ENCODE results near the gene CCT8L2. TPM values are rescaled to one million over a fixed set of nuclear protein-coding genes. Genes with fewer than 3 reads are reported as not detected.
A peak's percentile ranks its signal among the peaks of the same experiment; 100 is the strongest.
"Not testable (repeated sequence)": the region's sequence is repeated elsewhere in the genome, so short reads cannot be mapped to it uniquely, and the experiment has no call there.

The CCT8L2 gene
- total and polyA plus RNA-seq, 2 donors (not counting 3 experiments of a cell fraction or from before 2014, with no cell fraction given): not detected

DNA sequence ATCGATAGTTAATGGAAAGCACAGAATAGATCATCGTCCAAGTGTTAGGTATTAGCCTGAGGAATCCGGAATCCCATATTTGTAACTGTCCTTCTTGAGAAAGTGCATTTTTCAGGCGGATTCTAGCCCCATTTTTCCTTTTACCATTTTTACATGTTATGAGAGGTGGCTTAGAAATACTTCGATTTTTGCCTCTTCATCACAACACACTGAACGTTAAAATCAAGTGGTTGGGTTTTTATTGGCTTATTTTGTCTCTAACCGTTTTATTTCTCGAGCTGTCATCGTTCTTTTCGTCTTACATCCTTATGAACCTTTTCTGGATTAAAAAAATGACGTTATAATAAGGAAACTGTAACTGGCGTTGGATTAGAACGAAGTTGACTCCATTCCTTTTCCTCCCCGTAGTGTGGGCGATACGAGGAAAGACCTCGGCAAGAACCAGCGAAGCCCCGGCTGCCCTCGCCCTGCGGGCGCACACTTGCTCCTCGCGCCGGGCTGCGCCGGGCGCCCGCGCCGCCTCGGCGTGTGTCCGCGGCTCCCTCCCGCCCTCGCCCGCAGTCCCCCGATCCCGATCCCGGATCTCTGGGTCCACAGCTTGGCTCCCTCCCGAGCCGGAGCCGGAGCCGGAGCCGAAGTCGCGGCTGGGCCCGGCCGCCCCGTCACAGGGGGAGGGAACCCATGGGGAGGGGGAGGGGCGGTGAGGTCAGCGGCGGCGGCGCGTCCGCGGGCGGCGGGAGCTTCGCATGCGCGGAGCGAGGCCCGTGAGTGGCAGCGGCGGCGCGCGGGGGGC, 8.2 kb upstream of the CCT8L2 start:
- H2AFZ ChIP-seq (ENCODE audit: low read depth, low read length); H3K4me3 ChIP-seq (replicated peaks in 1 of 3; ENCODE audit: insufficient read depth in 1 of 3, low read depth in 1 of 3, low read length in 3 of 3); H3K27me3 ChIP-seq (ENCODE audit: control insufficient read depth in 2 of 2, insufficient read depth in 2 of 2, low read length in 2 of 2); H3K79me2 ChIP-seq (ENCODE audit: control insufficient read depth, insufficient read depth, low read length); H3K4me2 ChIP-seq (ENCODE audit: insufficient read depth, low read length); POLR2A ChIA-PET; H3K27ac ChIP-seq (ENCODE audit: insufficient read depth, low read depth, low read length); H3K9me3 ChIP-seq (replicated peaks; ENCODE audit: control insufficient read depth, insufficient read depth, low read length); BruUV-seq (replicated peaks); intact Hi-C loops (cut with micrococcal nuclease); H4K20me1 ChIP-seq (replicated peaks; ENCODE audit: control insufficient read depth, extremely low read depth, insufficient read depth, low read length); H3K9ac ChIP-seq (replicated peaks; ENCODE audit: extremely low read depth, insufficient read depth, low read length); H3K9me1 ChIP-seq (replicated peaks; ENCODE audit: control insufficient read depth, extremely low read depth, insufficient read depth, low read length); CTCF ChIA-PET; H3K36me3 ChIP-seq (ENCODE audit: control insufficient read depth in 2 of 2, extremely low read depth in 1 of 2, insufficient read depth in 2 of 2, low read length in 2 of 2); H3K4me1 ChIP-seq (ENCODE audit: control insufficient read depth, extremely low read depth, insufficient read depth, low read length); dilution Hi-C loops (cut with MboI; ENCODE audit: extremely low pct_ligation_motif_present, low sequenced_read_pairs): not testable (repeated sequence)
- DNase-seq (ENCODE audit: low read depth, low spot score) (peak; percentile 55), FAIRE-seq (peak; percentile 67)
- TF ChIP-seq EZH2 (IDR thresholded peaks at IDR 0.05; ENCODE audit: borderline replicate concordance, low read depth, low read length, severe bottlenecking): peak; percentile 34

DNA sequence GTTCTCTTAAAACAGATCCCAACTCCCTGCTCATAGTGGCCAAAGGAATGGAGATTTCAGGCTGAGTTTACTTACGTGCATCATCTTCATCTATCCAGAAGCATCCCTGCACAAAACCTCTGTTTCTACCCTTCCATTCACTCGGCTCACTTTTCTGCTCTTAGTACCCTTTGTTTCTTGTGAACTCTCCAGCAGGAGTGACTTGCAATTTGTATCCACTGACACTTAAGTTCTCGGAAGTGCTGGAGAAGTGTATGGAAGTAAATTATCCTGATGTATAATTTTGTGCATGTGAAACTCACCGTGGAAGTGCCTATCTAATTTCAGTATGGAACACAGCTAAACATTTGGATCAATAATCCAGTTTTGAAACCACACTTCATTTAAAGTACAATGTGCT, 7.0 kb upstream of the CCT8L2 start:
- BruUV-seq (replicated peaks); H3K27ac ChIP-seq (ENCODE audit: insufficient read depth, low read depth, low read length); CTCF ChIA-PET; intact Hi-C loops (cut with micrococcal nuclease); H2AFZ ChIP-seq (ENCODE audit: low read depth, low read length); H3K9me3 ChIP-seq (replicated peaks; ENCODE audit: control insufficient read depth, insufficient read depth, low read length); POLR2A ChIA-PET; H3K4me1 ChIP-seq (ENCODE audit: control insufficient read depth, extremely low read depth, insufficient read depth, low read length); H3K79me2 ChIP-seq (ENCODE audit: control insufficient read depth, insufficient read depth, low read length); H3K4me3 ChIP-seq (replicated peaks in 1 of 3; ENCODE audit: insufficient read depth in 1 of 3, low read depth in 1 of 3, low read length in 3 of 3); H3K36me3 ChIP-seq (ENCODE audit: control insufficient read depth in 2 of 2, extremely low read depth in 1 of 2, insufficient read depth in 2 of 2, low read length in 2 of 2); H4K20me1 ChIP-seq (replicated peaks; ENCODE audit: control insufficient read depth, extremely low read depth, insufficient read depth, low read length); dilution Hi-C loops (cut with MboI; ENCODE audit: extremely low pct_ligation_motif_present, low sequenced_read_pairs); H3K27me3 ChIP-seq (ENCODE audit: control insufficient read depth in 2 of 2, insufficient read depth in 2 of 2, low read length in 2 of 2); FAIRE-seq; DNase-seq (ENCODE audit: low read depth, low spot score); H3K9me1 ChIP-seq (replicated peaks; ENCODE audit: control insufficient read depth, extremely low read depth, insufficient read depth, low read length); H3K9ac ChIP-seq (replicated peaks; ENCODE audit: extremely low read depth, insufficient read depth, low read length); H3K4me2 ChIP-seq (ENCODE audit: insufficient read depth, low read length): not testable (repeated sequence)

DNA sequence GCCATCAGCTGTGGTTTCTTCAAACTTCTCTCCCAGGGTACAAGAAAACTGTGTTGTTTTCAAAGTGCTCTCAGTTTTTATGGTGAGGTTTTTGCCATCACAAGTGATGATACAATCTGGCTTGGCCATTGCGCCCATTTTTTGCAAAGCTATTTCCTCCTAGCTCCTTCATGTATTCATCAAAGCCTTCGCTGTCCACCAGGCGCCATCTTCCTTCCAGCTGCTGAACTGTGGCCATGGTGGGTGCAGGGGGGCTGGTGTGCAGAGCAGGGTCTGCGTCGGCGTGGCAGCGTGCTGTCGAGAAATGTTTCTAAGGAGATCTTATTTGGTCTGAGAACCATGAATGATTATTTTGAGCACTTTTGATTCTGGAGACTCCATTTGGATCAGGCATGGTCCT, 2.6 kb upstream of the CCT8L2 start:
- CTCF ChIA-PET; dilution Hi-C loops (cut with MboI; ENCODE audit: extremely low pct_ligation_motif_present, low sequenced_read_pairs); H3K9me1 ChIP-seq (replicated peaks; ENCODE audit: control insufficient read depth, extremely low read depth, insufficient read depth, low read length); H3K9ac ChIP-seq (replicated peaks; ENCODE audit: extremely low read depth, insufficient read depth, low read length); H3K27ac ChIP-seq (ENCODE audit: insufficient read depth, low read depth, low read length); DNase-seq (ENCODE audit: low read depth, low spot score); BruUV-seq (replicated peaks); H3K27me3 ChIP-seq (ENCODE audit: control insufficient read depth in 2 of 2, insufficient read depth in 2 of 2, low read length in 2 of 2); H3K4me1 ChIP-seq (ENCODE audit: control insufficient read depth, extremely low read depth, insufficient read depth, low read length); H3K4me2 ChIP-seq (ENCODE audit: insufficient read depth, low read length); H3K9me3 ChIP-seq (replicated peaks; ENCODE audit: control insufficient read depth, insufficient read depth, low read length); H3K36me3 ChIP-seq (ENCODE audit: control insufficient read depth in 2 of 2, extremely low read depth in 1 of 2, insufficient read depth in 2 of 2, low read length in 2 of 2); POLR2A ChIA-PET; H4K20me1 ChIP-seq (replicated peaks; ENCODE audit: control insufficient read depth, extremely low read depth, insufficient read depth, low read length); H3K79me2 ChIP-seq (ENCODE audit: control insufficient read depth, insufficient read depth, low read length); H2AFZ ChIP-seq (ENCODE audit: low read depth, low read length); H3K4me3 ChIP-seq (replicated peaks in 1 of 3; ENCODE audit: insufficient read depth in 1 of 3, low read depth in 1 of 3, low read length in 3 of 3); intact Hi-C loops (cut with micrococcal nuclease); FAIRE-seq: not testable (repeated sequence)

Data from endothelial cell of umbilical vein (primary cell).